HG02870 (cell line): Measurements from ENCODE around the gene ZNF628.

Experiments used
- ATAC-seq: cut with Tn5 transposase; IDR thresholded peaks from one replicate; pipeline ENCODE4 v1.9.1; 2021; ENCODE audit warnings: mild to moderate bottlenecking, moderate library complexity; ENCODE audit not compliant: unreplicated experiment

Gene ZNF628

DNA sequence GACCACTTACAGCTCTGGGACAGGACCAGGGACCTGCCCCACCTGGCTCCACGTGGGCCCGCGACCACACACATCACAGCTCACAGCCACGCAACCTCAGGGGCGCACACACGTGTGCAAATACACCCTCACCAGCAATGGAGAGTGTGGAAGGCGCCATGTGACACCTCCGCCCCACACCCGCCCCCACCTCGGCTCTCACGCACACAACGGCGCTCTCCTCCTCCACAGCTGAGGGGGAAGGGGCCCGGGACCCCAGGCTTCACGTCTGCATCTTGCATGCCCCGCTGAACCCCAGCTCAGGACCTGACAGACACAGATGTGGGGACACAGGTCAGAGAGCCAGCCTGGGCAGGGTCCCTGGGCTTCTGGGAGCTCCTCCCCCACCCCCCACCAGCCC, 26.9 kb upstream of the ZNF628 start:
- no peak for ATAC-seq

DNA sequence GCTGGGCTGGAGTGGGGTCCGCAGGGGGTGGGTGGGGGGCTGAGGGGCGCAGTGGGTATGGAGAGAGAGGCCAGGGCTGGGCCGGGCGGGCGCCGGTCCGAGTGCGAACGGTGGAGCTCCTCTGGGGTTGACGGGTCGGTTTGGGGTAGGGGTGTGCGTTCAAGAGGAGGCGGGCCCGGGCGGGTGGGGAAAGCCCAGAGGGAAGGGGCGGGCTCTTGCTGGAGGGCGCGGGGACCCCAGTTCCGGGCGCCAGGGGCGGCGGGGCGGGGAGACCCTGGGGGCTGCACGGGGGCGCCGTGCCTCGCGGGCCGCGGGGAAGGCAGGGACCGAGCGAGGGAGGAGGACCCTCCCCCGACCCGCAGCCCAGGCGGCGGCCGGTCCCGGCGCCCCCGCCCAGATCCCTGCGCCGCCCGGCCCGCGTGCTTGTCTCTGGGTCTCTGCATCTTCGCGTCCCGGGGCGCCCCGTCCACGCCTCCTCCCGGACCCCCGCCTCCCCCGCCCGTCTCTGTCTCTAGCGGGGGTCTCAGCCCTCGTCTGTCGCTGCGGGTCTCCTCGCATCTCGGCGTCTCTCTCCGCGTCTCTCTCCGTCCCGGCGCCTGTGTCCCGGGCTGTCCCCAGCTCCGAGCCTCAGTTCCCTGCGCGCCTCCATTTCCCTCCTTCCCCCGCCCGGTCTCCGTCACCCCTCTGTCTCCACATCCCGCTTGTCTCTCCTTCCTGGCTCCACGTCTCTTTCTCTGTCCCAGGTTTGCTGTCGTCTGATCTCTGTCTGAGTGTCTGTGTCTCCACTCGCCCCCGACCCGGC, 25.1 kb upstream of the ZNF628 start:
- no peak for ATAC-seq

DNA sequence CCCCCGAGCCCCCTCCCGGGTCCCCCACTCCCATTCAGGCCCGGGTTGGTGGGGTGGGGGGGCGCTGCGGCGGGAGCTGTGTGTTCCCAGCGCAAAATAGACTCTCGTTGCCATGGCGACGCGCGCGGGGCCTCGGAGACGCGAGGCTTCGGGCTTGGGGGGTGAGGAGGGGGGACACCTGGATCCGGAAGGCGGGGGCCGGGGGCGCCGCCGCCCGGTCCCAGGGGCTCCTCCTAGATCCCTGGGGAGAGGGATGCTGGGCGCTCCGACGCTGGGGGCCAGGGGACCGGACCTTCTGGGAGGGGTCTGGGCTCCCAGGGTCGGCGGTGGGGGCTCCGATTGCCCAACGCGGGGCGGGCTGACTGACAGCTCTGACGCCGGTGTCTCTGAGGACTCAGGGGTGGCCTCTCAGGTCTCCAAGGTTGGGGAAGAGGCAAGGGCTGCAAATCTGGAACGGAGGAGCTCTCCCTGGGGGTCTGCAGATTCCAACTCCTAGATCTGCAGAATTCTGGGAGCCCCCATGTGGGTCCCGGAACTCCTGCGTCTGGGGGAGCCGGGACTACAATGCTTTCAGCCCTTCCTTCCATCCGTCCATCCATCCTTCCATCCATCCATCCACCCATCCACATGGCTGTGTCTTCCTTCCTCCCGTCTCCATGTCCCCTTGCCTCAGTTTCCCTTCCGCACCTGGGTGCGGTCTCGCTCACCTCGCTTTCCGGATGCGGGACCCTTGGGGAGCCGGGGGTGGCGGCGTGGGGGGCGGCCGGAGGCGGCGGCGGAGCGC, 24.3 kb upstream of the ZNF628 start:
- ATAC-seq: no peak

GRCh38 chr19:55452749-55453346, 23.6 kb upstream of the ZNF628 start:
- no peak for ATAC-seq

GRCh38 chr19:55453511-55454260, 22.7 kb upstream of the ZNF628 start:
- ATAC-seq: no peak

DNA sequence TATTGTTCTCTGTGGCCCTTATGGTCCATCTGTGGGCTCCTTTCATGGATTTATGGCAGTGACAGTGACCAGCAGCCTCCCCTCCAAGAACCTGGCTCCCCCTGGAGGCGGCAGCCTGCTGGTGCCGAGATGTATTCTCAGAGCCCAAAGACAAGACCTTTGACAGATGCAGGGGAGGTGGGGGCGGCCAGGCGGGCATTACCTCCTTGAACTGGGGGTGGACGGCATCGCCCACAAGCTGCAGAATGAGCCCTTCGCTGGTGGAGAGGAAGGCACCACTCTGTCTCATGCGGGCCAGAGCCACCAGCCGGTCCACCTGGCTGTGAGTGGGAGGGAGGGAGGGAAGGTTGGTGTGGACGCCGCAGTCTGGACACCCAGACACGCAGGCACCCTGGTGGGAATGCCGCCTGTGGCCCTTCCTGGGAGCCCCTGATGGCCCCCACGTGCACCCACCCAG, 21.6 kb upstream of the ZNF628 start:
- no peak for ATAC-seq

- ATAC-seq: no peak
Measured at GRCh38 chr19:55455576-55456235, 20.7 kb upstream of the ZNF628 start.

DNA sequence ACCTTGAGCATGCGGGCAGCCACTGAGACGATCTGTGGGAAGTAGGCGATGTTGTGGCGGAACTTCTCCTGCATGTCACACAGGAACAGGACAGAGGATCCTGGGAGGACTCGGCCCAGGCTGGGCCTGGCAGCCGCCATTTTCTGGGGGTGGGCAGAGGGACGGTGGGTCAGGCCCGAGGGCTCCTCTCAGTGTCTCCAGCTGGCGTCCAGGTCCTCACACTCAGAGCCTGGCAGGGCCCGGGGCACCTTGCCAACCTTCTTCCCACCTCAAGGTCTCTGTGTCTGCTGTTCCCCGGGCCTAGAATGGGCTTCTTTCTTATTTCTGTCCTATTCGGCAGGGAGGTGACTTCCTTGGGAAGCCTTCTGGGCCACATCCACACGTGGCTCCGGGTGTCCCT, 20.1 kb upstream of the ZNF628 start:
- ATAC-seq: no peak

GRCh38 chr19:55457683-55458457, 18.5 kb upstream of the ZNF628 start:
- ATAC-seq: no peak

GRCh38 chr19:55459551-55459949, 16.9 kb upstream of the ZNF628 start:
- no peak for ATAC-seq

GRCh38 chr19:55459950-55460657, 16.3 kb upstream of the ZNF628 start:
- ATAC-seq: no peak

GRCh38 chr19:55460670-55461258, 15.7 kb upstream of the ZNF628 start:
- ATAC-seq: no peak

GRCh38 chr19:55461259-55461973, 15.0 kb upstream of the ZNF628 start, which contains the start of gene ISOC2:
ISOC2 (minus strand) TSS chr19:55461642; CDS start chr19:55456486, 5,156 bp downstream.
- peak; percentile 92 for ATAC-seq

- no peak for ATAC-seq
Measured at GRCh38 chr19:55461974-55462626, 14.3 kb upstream of the ZNF628 start.

GRCh38 chr19:55462722-55463121, 13.7 kb upstream of the ZNF628 start:
- ATAC-seq: no peak

GRCh38 chr19:55463583-55464031, 12.8 kb upstream of the ZNF628 start:
- ATAC-seq: no peak

DNA sequence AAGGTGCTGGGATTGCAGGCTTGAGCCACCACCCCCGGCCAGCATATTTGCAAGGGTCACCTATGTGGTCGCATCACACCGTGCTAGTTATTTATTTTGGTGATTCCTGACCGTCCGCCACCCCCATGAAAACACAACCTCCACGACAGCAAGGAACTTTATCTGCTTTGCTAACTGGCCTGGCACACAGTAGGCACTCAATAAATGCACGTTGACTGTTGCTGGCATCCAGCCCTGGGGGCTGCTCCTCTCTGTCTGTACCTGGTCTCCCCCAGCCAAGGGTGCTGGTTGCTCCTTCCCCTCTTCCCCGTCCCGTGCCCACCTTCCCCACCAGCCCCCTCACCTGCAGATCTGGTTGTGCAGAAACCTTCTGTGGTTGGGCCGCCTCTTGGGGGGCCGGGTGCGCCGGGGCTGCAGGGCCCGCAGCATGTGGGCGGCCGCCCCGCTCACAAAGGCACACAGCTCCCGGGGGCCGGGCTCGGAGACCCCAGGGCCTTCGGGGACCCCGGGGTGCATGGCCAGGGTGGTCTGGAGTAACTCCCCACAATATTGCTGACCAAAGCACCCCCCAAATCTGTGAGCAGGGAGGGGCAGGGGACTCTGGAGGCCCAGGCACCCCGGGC, 12.3 kb upstream of the ZNF628 start:
- ATAC-seq: no peak
